T-cell (primary cell): ENCODE results near the gene HSD17B14. TPM values are rescaled to one million over a fixed set of nuclear protein-coding genes. Genes with fewer than 3 reads are reported as not detected.

Experiments used
- ATAC-seq, 4 experiments: fragments of 200-7000 bp in 3 of 4; fragments of 150-1000 bp in 1 of 4; cut with Tn5 transposase; replicated peaks in 1 of 4; 1 replicate in 3 of 4; 2 replicates in 1 of 4; pipeline ENCODE4 v1.10.0; 2021; ENCODE audit warnings: moderate library complexity in 3 of 4, mild to moderate bottlenecking in 2 of 4, moderate number of reproducible peaks in 1 of 4
- CTCF ChIA-PET, 2 donors: fragments of 300-600 bp; sonication (Branson Sonifier 250); formaldehyde crosslinking; loops; one replicate each; lab custom pipeline; 2022; ENCODE audit warnings: antibody characterized with exemption in 2 of 2; lab: Charles Lee
- POLR2A ChIA-PET, 2 donors: fragments of 300-600 bp; sonication (Branson Sonifier 250); formaldehyde crosslinking; loops; one replicate each; lab custom pipeline; 2022; ENCODE audit warnings: antibody characterized with exemption in 2 of 2; lab: Charles Lee
- DNase-seq, 35 experiments: peaks; one replicate each; pipeline versions ENCODE4 v3.0.0 to v3.0.0-alpha.2; 2013 to 2023
- H3K27ac ChIP-seq: one replicate; pipeline ENCODE4 v1.5.1; 2013; ENCODE audit warnings: low read length
- H3K27me3 ChIP-seq, 2 experiments: replicated peaks in 1 of 2; 1 replicate in 1 of 2; 2 replicates in 1 of 2; pipeline versions ENCODE4 v1.6.1 to v1.7.0; 2013; ENCODE audit warnings: low read length in 1 of 2, mixed read lengths in 1 of 2; ENCODE audit not compliant: control insufficient read depth in 2 of 2, insufficient read depth in 2 of 2; ENCODE audit errors: extremely low read depth in 1 of 2
- H3K36me3 ChIP-seq, 2 donors: 1 replicate in 1 of 2; 2 replicates in 1 of 2; pipeline versions ENCODE4 v1.6.1 to v1.7.0; 2013; ENCODE audit warnings: low read length in 1 of 2; ENCODE audit not compliant: control insufficient read depth in 2 of 2, insufficient read depth in 1 of 2; ENCODE audit errors: extremely low read depth in 1 of 2
- H3K4me1 ChIP-seq, 2 experiments: 1 replicate in 1 of 2; 2 replicates in 1 of 2; pipeline versions ENCODE4 v1.6.1 to v1.7.0; 2013; ENCODE audit warnings: low read length in 2 of 2, mixed read lengths in 1 of 2; ENCODE audit not compliant: insufficient read depth in 2 of 2, control insufficient read depth in 1 of 2; ENCODE audit errors: extremely low read depth in 1 of 2
- H3K4me3 ChIP-seq, 2 donors: 1 replicate in 1 of 2; 2 replicates in 1 of 2; pipeline versions ENCODE4 v1.5.1 to v1.7.0; 2013; ENCODE audit warnings: mild to moderate bottlenecking in 2 of 2, low read length in 1 of 2, moderate library complexity in 1 of 2; ENCODE audit not compliant: control insufficient read depth in 1 of 2; ENCODE audit errors: extremely low read depth in 1 of 2
- H3K9me3 ChIP-seq: 2 replicates; pipeline ENCODE4 v1.7.0; 2013
- H3K27ac Mint-ChIP-seq, 2 donors: one replicate each; pipeline ENCODE4 v1.8.0; 2020 to 2021; ENCODE audit warnings: mild to moderate bottlenecking in 2 of 2, mixed read lengths in 2 of 2
- H3K27me3 Mint-ChIP-seq, 2 donors: one replicate each; pipeline ENCODE4 v1.8.0; 2021 to 2022; ENCODE audit warnings: mixed read lengths in 2 of 2
- H3K36me3 Mint-ChIP-seq: one replicate; pipeline ENCODE4 v1.8.0; 2021; ENCODE audit warnings: mixed read lengths
- H3K4me1 Mint-ChIP-seq, 3 donors: one replicate each; pipeline ENCODE4 v1.8.0; 2020 to 2022; ENCODE audit warnings: mixed read lengths in 3 of 3, mild to moderate bottlenecking in 1 of 3
- H3K4me3 Mint-ChIP-seq, 3 donors: one replicate each; pipeline ENCODE4 v1.8.0; 2020 to 2022; ENCODE audit warnings: mild to moderate bottlenecking in 3 of 3, mixed read lengths in 3 of 3, moderate library complexity in 3 of 3
- H3K9me3 Mint-ChIP-seq, 3 donors: one replicate each; pipeline ENCODE4 v1.8.0; 2020 to 2022; ENCODE audit warnings: mixed read lengths in 3 of 3
- WGBS: methylation state at CpG from one replicate; pipeline ENCODE4 v1.1.5; 2013; ENCODE audit warnings: missing lambda C conversion rate; ENCODE audit not compliant: insufficient coverage; 5-methylcytosine and 5-hydroxymethylcytosine counted together
- total RNA-seq, 35 experiments: library from RNA in 6 of 35; stranded (reverse) in 6 of 35; fragments of 120-200 nt in 1 of 35; gene quantifications; one replicate each; pipeline versions ENCODE4 v1.2.1 to v1.2.4 and lab custom pipeline; 2013 to 2026

Gene HSD17B14
- total RNA-seq, 5 donors from 2014 or later (not counting 1 experiment from before 2014, with no cell fraction given), result 0.58 to 2.1 (median 1.1) TPM; not detected in 1

DNA sequence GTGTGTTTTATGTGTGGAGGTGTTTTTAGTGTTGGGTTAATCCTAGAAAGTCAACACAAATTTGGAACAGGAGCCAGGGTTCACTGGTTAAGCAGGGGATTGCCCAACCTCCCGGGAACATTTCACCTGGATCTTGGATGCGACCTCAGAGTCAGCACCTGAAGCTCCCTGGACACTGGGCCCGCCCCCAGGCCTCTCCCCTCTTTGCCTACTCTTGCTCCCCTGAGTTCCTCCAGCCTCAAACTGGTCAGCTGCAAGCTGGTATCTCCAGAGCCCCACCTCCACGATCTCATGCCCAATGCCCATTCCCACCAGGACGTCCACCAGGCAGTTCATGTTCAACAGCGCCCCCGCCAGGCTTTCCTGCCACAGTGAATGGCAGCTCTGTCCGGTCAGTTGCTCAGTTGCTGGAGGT is 9.7 kb downstream of the HSD17B14 start:
- Mint-ChIP-seq H3K27ac (no peak overlapping the region), H3K27me3 (peaks cover 3% of the 10 kb centered on the region in 2 donors), H3K36me3 (no peaks in the 10 kb centered on the region), H3K9me3 (no peaks in the 10 kb centered on the region), H3K4me3 (no peak overlapping the region), H3K4me1 (no peaks in the 10 kb centered on the region)
- WGBS, result 81% methylated on average over 3 of the region's 8 CpGs
- ChIA-PET POLR2A (no interaction called here), CTCF (interaction anchor here in 1 of 2 donors (1.2 to 1.8 kb wide), 2 partner anchors 16 to 17 kb away, joined by 5 read pairs; no protein-coding TSS in a partner anchor)
- Histone ChIP-seq H3K4me3 (no peak overlapping the region), H3K27me3 (peaks cover 0 to 3% of the 10 kb centered on the region in 2 experiments), H3K4me1 (no peaks in the 10 kb centered on the region), H3K9me3 (no peaks in the 10 kb centered on the region), H3K36me3 (no peaks in the 10 kb centered on the region), H3K27ac (no peak overlapping the region)
- no peak for ATAC-seq
- no peak for DNase-seq

- H3K9me3 Mint-ChIP-seq, result no peaks in the 10 kb centered on the region
- H3K4me3 Mint-ChIP-seq, result no peak overlapping the region
- H3K27me3 Mint-ChIP-seq, result no peaks in the 10 kb centered on the region
- H3K27me3 ChIP-seq, result no peaks in the 10 kb centered on the region
- ChIA-PET POLR2A (no interaction called here), CTCF (interaction anchor here (0.5 kb wide), 2 partner anchors 71 to 1764 kb away, joined by 3 to 4 read pairs; no protein-coding TSS in a partner anchor)
- H3K4me1 ChIP-seq, result no peaks in the 10 kb centered on the region
- no peak overlapping the region for H3K4me3 ChIP-seq
- DNase-seq, result no peak
- H3K36me3 ChIP-seq, result no peaks in the 10 kb centered on the region
- H3K27ac Mint-ChIP-seq, result no peak overlapping the region
- ATAC-seq, result no peak
- WGBS, result 93% methylated on average over 2 of the region's 2 CpGs
- no peaks in the 10 kb centered on the region for H3K9me3 ChIP-seq
- no peaks in the 10 kb centered on the region for H3K36me3 Mint-ChIP-seq
- no peaks in the 10 kb centered on the region for H3K4me1 Mint-ChIP-seq
- H3K27ac ChIP-seq, result no peak overlapping the region
Observed at GRCh38 chr19:48822514-48822913, 13.8 kb downstream of the HSD17B14 start.

DNA sequence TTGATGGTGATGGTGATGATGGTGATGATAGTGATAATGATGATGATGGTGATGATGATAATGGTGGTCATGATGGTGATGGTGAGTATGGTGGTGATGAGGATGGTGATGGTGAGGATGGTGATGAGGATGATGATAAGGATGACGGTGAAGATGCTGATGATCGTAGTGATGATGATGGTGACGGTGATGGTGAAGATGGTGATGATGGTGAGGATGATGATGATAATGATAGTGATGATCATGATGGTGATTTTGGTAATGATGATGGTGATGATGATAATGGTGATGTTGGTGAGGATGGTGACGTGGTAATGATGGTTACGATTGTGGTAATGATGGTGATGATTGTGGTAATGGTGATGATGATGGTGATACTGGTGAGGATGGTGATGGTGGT is 14.7 kb downstream of the HSD17B14 start:
- Mint-ChIP-seq H3K9me3 (no peaks in the 10 kb centered on the region), H3K4me3 (no peak overlapping the region), H3K4me1 (no peaks in the 10 kb centered on the region), H3K27me3 (no peaks in the 10 kb centered on the region), H3K36me3 (no peaks in the 10 kb centered on the region), H3K27ac (no peak overlapping the region)
- Histone ChIP-seq H3K9me3 (no peaks in the 10 kb centered on the region), H3K27me3 (no peaks in the 10 kb centered on the region), H3K4me3 (no peak overlapping the region), H3K4me1 (no peaks in the 10 kb centered on the region), H3K36me3 (no peaks in the 10 kb centered on the region), H3K27ac (no peak overlapping the region)
- 74% methylated on average over 5 of the region's 5 CpGs for WGBS
- ChIA-PET CTCF (no interaction called here), POLR2A (no interaction called here)
- ATAC-seq (no peak), DNase-seq (no peak)

DNA sequence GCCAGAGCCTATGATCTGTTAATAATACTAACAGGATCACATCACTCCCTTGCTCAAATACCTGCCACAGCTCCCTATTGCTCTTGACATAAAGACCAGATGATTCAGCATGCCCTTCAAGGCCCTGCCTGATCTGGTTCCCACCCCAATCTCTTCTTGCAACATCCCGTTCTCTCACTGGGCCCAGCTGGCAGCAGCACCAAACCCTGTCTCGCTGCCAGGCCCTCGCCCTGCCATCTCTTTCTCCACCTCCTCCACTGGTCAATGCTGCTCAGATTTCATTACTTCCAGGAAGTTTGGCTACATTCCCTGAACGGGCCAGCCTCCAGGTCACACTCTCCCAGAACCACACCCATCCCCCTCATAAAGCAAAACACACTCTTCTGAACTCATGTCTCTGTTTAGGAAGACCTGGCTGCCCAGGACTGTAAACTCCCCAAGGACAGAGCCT is 16.9 kb downstream of the HSD17B14 start:
- 70% methylated on average over 4 of the region's 4 CpGs for WGBS
- no peaks in the 10 kb centered on the region for H3K36me3 ChIP-seq
- POLR2A ChIA-PET, result no interaction called here
- H3K9me3 ChIP-seq, result no peaks in the 10 kb centered on the region
- H3K27ac Mint-ChIP-seq, result no peak overlapping the region
- ATAC-seq (no peak), DNase-seq (no peak)
- H3K36me3 Mint-ChIP-seq, result no peaks in the 10 kb centered on the region
- no peak overlapping the region for H3K4me3 Mint-ChIP-seq
- peaks cover 4 to 13% (median 7%) of the 10 kb centered on the region in 3 donors for H3K4me1 Mint-ChIP-seq
- H3K4me3 ChIP-seq, result no peak overlapping the region
- H3K27ac ChIP-seq, result no peak overlapping the region
- H3K9me3 Mint-ChIP-seq, result no peaks in the 10 kb centered on the region
- H3K27me3 Mint-ChIP-seq, result no peaks in the 10 kb centered on the region
- CTCF ChIA-PET, result no interaction called here
- H3K27me3 ChIP-seq, result no peaks in the 10 kb centered on the region
- H3K4me1 ChIP-seq, result no peaks in the 10 kb centered on the region

GRCh38 chr19:48818234-48818820 is 18.0 kb downstream of the HSD17B14 start:
- ChIA-PET POLR2A (no interaction called here), CTCF (no interaction called here)
- 89% methylated on average over 3 of the region's 9 CpGs for WGBS
- ATAC-seq (no peak), DNase-seq (no peak)
- Histone ChIP-seq H3K4me3 (no peak overlapping the region), H3K36me3 (no peaks in the 10 kb centered on the region), H3K9me3 (no peaks in the 10 kb centered on the region), H3K4me1 (no peaks in the 10 kb centered on the region), H3K27me3 (no peaks in the 10 kb centered on the region), H3K27ac (no peak overlapping the region)
- no peak overlapping the region for H3K4me3 Mint-ChIP-seq
- H3K27ac Mint-ChIP-seq, result no peak overlapping the region
- no peaks in the 10 kb centered on the region for H3K9me3 Mint-ChIP-seq
- peaks cover 4 to 13% (median 7%) of the 10 kb centered on the region in 3 donors for H3K4me1 Mint-ChIP-seq
- no peaks in the 10 kb centered on the region for H3K36me3 Mint-ChIP-seq
- H3K27me3 Mint-ChIP-seq, result no peaks in the 10 kb centered on the region

- Mint-ChIP-seq H3K4me1 (peaks cover 5 to 16% (median 8%) of the 10 kb centered on the region in 3 donors), H3K4me3 (no peak overlapping the region), H3K36me3 (no peaks in the 10 kb centered on the region), H3K27ac (no peak overlapping the region), H3K9me3 (no peaks in the 10 kb centered on the region), H3K27me3 (no peaks in the 10 kb centered on the region)
- 100% methylated on average over 1 of the region's 5 CpGs for WGBS
- CTCF ChIA-PET, result no interaction called here
- Histone ChIP-seq H3K4me1 (no peaks in the 10 kb centered on the region), H3K36me3 (no peaks in the 10 kb centered on the region), H3K27me3 (no peaks in the 10 kb centered on the region), H3K27ac (no peak overlapping the region), H3K9me3 (no peaks in the 10 kb centered on the region), H3K4me3 (no peak overlapping the region)
- ATAC-seq (no peak), DNase-seq (no peak)
- POLR2A ChIA-PET, result no interaction called here
Observed at GRCh38 chr19:48817585-48818124, 18.6 kb downstream of the HSD17B14 start.
